RWPE2 (cell line): Measurements from ENCODE around the gene SRPRA.

Source experiments
- ATAC-seq: fragments of 200-7000 bp; cut with Tn5 transposase; 3 replicates; pipeline ENCODE4 v1.9.1; 2021; ENCODE audit warnings: low read depth
- DNase-seq: peaks from one replicate; pipeline ENCODE4 v3.0.0-alpha.2; 2020; ENCODE audit warnings: low spot score
- H3K27ac ChIP-seq: fragments of 450-650 bp; 2 replicates; pipeline ENCODE4 v1.5.1; 2017; ENCODE audit warnings: mild to moderate bottlenecking; ENCODE audit not compliant: poor library complexity, severe bottlenecking
- H3K27me3 ChIP-seq: fragments of 250-450 bp; sonication (Bioruptor Pico); 2 replicates; pipeline ENCODE4 v1.5.1; 2021; ENCODE audit warnings: mild to moderate bottlenecking, moderate library complexity; ENCODE audit not compliant: insufficient read depth, poor library complexity, severe bottlenecking
- H3K36me3 ChIP-seq: fragments of 250-450 bp; sonication (Bioruptor Pico); 2 replicates; pipeline ENCODE4 v1.5.1; 2020; ENCODE audit warnings: low read depth, mild to moderate bottlenecking, moderate library complexity
- H3K4me1 ChIP-seq: fragments of 250-450 bp; sonication (Bioruptor Pico); 2 replicates; pipeline ENCODE4 v1.5.1; 2021; ENCODE audit warnings: mild to moderate bottlenecking, moderate library complexity; ENCODE audit not compliant: insufficient read depth, poor library complexity, severe bottlenecking
- H3K4me3 ChIP-seq: fragments of 250-450 bp; sonication (Bioruptor Pico); 2 replicates; pipeline ENCODE4 v1.5.1; 2021; ENCODE audit warnings: mild to moderate bottlenecking, moderate library complexity; ENCODE audit not compliant: severe bottlenecking
- H3K9me3 ChIP-seq: fragments of 250-450 bp; sonication (Bioruptor Pico); 2 replicates; pipeline ENCODE4 v1.5.1; 2021; ENCODE audit warnings: mild to moderate bottlenecking, moderate library complexity; ENCODE audit not compliant: severe bottlenecking
- CTCF ChIP-seq: fragments of 450-650 bp; IDR thresholded peaks from one replicate; pipeline ENCODE4 v1.5.1; 2017; ENCODE audit warnings: mild to moderate bottlenecking, moderate library complexity; ENCODE audit not compliant: poor library complexity, severe bottlenecking

SRPRA gene

GRCh38 chr11:126229858-126230540 is 38.7 kb downstream of the SRPRA start:
- Histone ChIP-seq H3K4me1 (no peaks in the 10 kb centered on the region), H3K9me3 (no peaks in the 10 kb centered on the region), H3K36me3 (peaks cover 11% of the 10 kb centered on the region; the same call in 1 of the 2 replicates), H3K27ac (no peak overlapping the region), H3K27me3 (no peaks in the 10 kb centered on the region), H3K4me3 (no peak overlapping the region)
- no peak for TF ChIP-seq CTCF
- DNase-seq, result no peak
- no peak for ATAC-seq

- Histone ChIP-seq H3K27me3 (no peaks in the 10 kb centered on the region), H3K36me3 (0 out of 2 replicates have a peak, but pooled peaks cover 5% of the 10 kb centered on the region), H3K27ac (no peak overlapping the region), H3K4me3 (no peak overlapping the region), H3K4me1 (no peaks in the 10 kb centered on the region), H3K9me3 (no peaks in the 10 kb centered on the region)
- TF ChIP-seq CTCF, result no peak
- DNase-seq, result no peak
- ATAC-seq, result no peak
These were observed 42.2 kb downstream of the SRPRA start for GRCh38 chr11:126226334-126227084.

- TF ChIP-seq CTCF, result no peak
- no peak for DNase-seq
- no peaks in the 10 kb centered on the region for H3K4me1 ChIP-seq
- H3K27ac ChIP-seq, result no peak overlapping the region
- H3K9me3 ChIP-seq, result no peaks in the 10 kb centered on the region
- no peaks in the 10 kb centered on the region for H3K27me3 ChIP-seq
- no peak overlapping the region for H3K4me3 ChIP-seq
- no peak for ATAC-seq
- H3K36me3 ChIP-seq, result 0 out of 2 replicates have a peak, but pooled peaks cover 5% of the 10 kb centered on the region
These were observed 43.4 kb downstream of the SRPRA start for GRCh38 chr11:126225295-126225665.

- Histone ChIP-seq H3K36me3 (0 out of 2 replicates have a peak, but pooled peaks cover 2% of the 10 kb centered on the region), H3K27me3 (no peaks in the 10 kb centered on the region), H3K4me1 (no peaks in the 10 kb centered on the region), H3K9me3 (no peaks in the 10 kb centered on the region), H3K27ac (no peak overlapping the region), H3K4me3 (no peak overlapping the region)
- no peak for DNase-seq
- no peak for ATAC-seq
- TF ChIP-seq CTCF, result no peak
These were observed 43.9 kb downstream of the SRPRA start for GRCh38 chr11:126224647-126225294.
